GM18517 (cell line): ENCODE measurements around the gene SRPX2.

Experiments
- ATAC-seq: cut with Tn5 transposase; IDR thresholded peaks from one replicate; pipeline ENCODE4 v1.9.1; 2021; ENCODE audit warnings: mild to moderate bottlenecking, moderate library complexity; ENCODE audit not compliant: unreplicated experiment

Gene SRPX2

GRCh38 chrX:100643956-100644860 is at the start of gene SRPX2:
Gene SRPX2, plus strand, starts transcription at chrX:100644199. Its CDS starts 2,124 bp downstream, at chrX:100646323.
- no peak for ATAC-seq

GRCh38 chrX:100596601-100597000 is 47.4 kb upstream of the SRPX2 start:
- no peak for ATAC-seq

- no peak for ATAC-seq
Measured at GRCh38 chrX:100599456-100599855, 44.5 kb upstream of the SRPX2 start.

GRCh38 chrX:100600340-100600739 is 43.7 kb upstream of the SRPX2 start:
- ATAC-seq: no peak

GRCh38 chrX:100600758-100601157 is 43.2 kb upstream of the SRPX2 start:
- ATAC-seq: peak; percentile 55

- ATAC-seq: no peak
Measured at GRCh38 chrX:100606753-100607152, 37.2 kb upstream of the SRPX2 start.

- ATAC-seq: no peak
Measured at GRCh38 chrX:100609591-100609990, 34.4 kb upstream of the SRPX2 start.

- no peak for ATAC-seq
Measured at GRCh38 chrX:100611951-100612350, 32.0 kb upstream of the SRPX2 start.

GRCh38 chrX:100615005-100615404 is 29.0 kb upstream of the SRPX2 start:
- peak; percentile 99 for ATAC-seq

- ATAC-seq: no peak
Measured at GRCh38 chrX:100623001-100623400, 21.0 kb upstream of the SRPX2 start.

- peak; percentile 97 for ATAC-seq
Measured at GRCh38 chrX:100625985-100626491, 18.0 kb upstream of the SRPX2 start.

- ATAC-seq: no peak
Measured at GRCh38 chrX:100635040-100635439, 9.0 kb upstream of the SRPX2 start.

- ATAC-seq: no peak
Measured at GRCh38 chrX:100635989-100636320, 8.0 kb upstream of the SRPX2 start.

- ATAC-seq: peak; percentile 90
Measured at GRCh38 chrX:100636321-100636991, 7.5 kb upstream of the SRPX2 start, which contains the start of gene TSPAN6. Gene TSPAN6, minus strand, starts transcription at chrX:100636806. Its CDS starts 112 bp downstream, at chrX:100636694.

GRCh38 chrX:100642290-100642689 is 1.7 kb upstream of the SRPX2 start:
- ATAC-seq: no peak

- no peak for ATAC-seq
Measured at GRCh38 chrX:100643212-100643611, 787 bp upstream of the SRPX2 start.

- no peak for ATAC-seq
Measured at GRCh38 chrX:100645106-100645505, 1.1 kb downstream of the SRPX2 start.

GRCh38 chrX:100647095-100647494 is 3.1 kb downstream of the SRPX2 start:
- ATAC-seq: no peak

GRCh38 chrX:100647739-100648138 is 3.7 kb downstream of the SRPX2 start:
- no peak for ATAC-seq

GRCh38 chrX:100648458-100649417 is 4.7 kb downstream of the SRPX2 start:
- ATAC-seq: no peak
